HCT116 (cell line): ENCODE data around the gene PPP1R27. TPM values are rescaled to one million over a fixed set of nuclear protein-coding genes. Genes with fewer than 3 reads are reported as not detected.
A peak's percentile ranks its signal among the peaks of the same experiment; 100 is the strongest.

ENCODE experiments used
- ATAC-seq: fragments of 200-7000 bp; cut with Tn5 transposase; 2 replicates; pipeline ENCODE4 v1.9.1; 2020; ENCODE audit warnings: mild to moderate bottlenecking, moderate library complexity
- BruUV-seq: library from RNA; stranded (reverse); fragments of 400-500 nt; replicated peaks from 2 replicates; lab custom pipeline; 2021; lab: Mats Ljungman, UMichigan
- CTCF ChIA-PET: fragments of 300-600 bp; sonication (Branson Sonifier 250); formaldehyde crosslinking; loops from one replicate; lab custom pipeline; 2021; ENCODE audit warnings: antibody characterized with exemption; lab: Charles Lee
- POLR2A ChIA-PET: fragments of 300-600, 350-600 bp; sonication (Branson Sonifier 250); formaldehyde crosslinking; loops from one replicate; lab custom pipeline; 2021; ENCODE audit warnings: antibody characterized with exemption; lab: Charles Lee
- RAD21 ChIA-PET, 2 experiments: fragments of 300-600 bp; sonication (Branson Sonifier 250); formaldehyde crosslinking; loops; one replicate each; lab custom pipeline; 2023; ENCODE audit warnings: low total read pairs in 2 of 2; ENCODE audit not compliant: uncharacterized antibody in 2 of 2, unreplicated experiment in 2 of 2, low non-redundant PET in 1 of 2; lab: Charles Lee
- DNase-seq: peaks from one replicate; pipeline ENCODE4 v3.0.0-alpha.2; 2010; ENCODE audit warnings: low read depth, low spot score
- H2AFZ ChIP-seq: fragments of 200-600 bp; shearing (Covaris generic), sonication (generic); 2 replicates; pipeline ENCODE4 v1.6.1; 2017; ENCODE audit warnings: low read depth, mixed run types, mixed read lengths, antibody characterized with exemption, low read length; ENCODE audit not compliant: poor library complexity, severe bottlenecking
- H3K27ac ChIP-seq: 2 replicates; pipeline ENCODE4 v1.5.1; 2012; ENCODE audit warnings: low read depth, low read length
- H3K27me3 ChIP-seq: fragments of 200-600 bp; sonication (generic); 2 replicates; pipeline ENCODE4 v1.6.1; 2016; ENCODE audit warnings: mixed run types, low read length, mixed read lengths; ENCODE audit not compliant: insufficient read depth
- H3K36me3 ChIP-seq, 2 experiments: fragments of 200-500 bp in 1 of 2; fragments of 200-600 bp in 1 of 2; sonication (Bioruptor generic) in 1 of 2; sonication (generic) in 1 of 2; 2 replicates each; pipeline versions ENCODE4 v1.5.1 to v1.6.1; 2014 to 2016; ENCODE audit warnings: low read length in 2 of 2, inconsistent platforms in 1 of 2, mixed read lengths in 1 of 2, mixed run types in 1 of 2; ENCODE audit not compliant: insufficient read depth in 2 of 2, control insufficient read depth in 1 of 2
- H3K4me1 ChIP-seq, 2 experiments: fragments of 200-600 bp in 1 of 2; sonication (generic) in 1 of 2; 2 replicates each; pipeline versions ENCODE4 v1.5.1 to v1.6.1; 2012 to 2017; ENCODE audit warnings: low read length in 2 of 2, inconsistent platforms in 1 of 2, mild to moderate bottlenecking in 1 of 2, mixed read lengths in 1 of 2, mixed run types in 1 of 2, moderate library complexity in 1 of 2; ENCODE audit not compliant: insufficient read depth in 2 of 2, control insufficient read depth in 1 of 2
- H3K4me2 ChIP-seq: fragments of 200-600 bp; sonication (generic); 2 replicates; pipeline ENCODE4 v1.6.1; 2017; ENCODE audit warnings: mixed run types, low read length, mixed read lengths
- H3K4me3 ChIP-seq, 2 experiments: fragments of 200-600 bp in 1 of 2; sonication (generic) in 1 of 2; replicated peaks in 1 of 2; 2 replicates each; pipeline ENCODE4 v1.5.1; 2011 to 2016; ENCODE audit warnings: low read length in 2 of 2, control low read depth in 1 of 2, low read depth in 1 of 2, mild to moderate bottlenecking in 1 of 2, mixed read lengths in 1 of 2, mixed run types in 1 of 2
- H3K79me2 ChIP-seq: fragments of 200-600 bp; sonication (generic); 2 replicates; pipeline ENCODE4 v1.6.1; 2017; ENCODE audit warnings: mild to moderate bottlenecking, mixed run types, low read length, moderate library complexity, mixed read lengths; ENCODE audit not compliant: insufficient read depth
- H3K9ac ChIP-seq: fragments of 200-600 bp; sonication (generic); 2 replicates; pipeline ENCODE4 v1.6.1; 2016; ENCODE audit warnings: low read length, mixed read lengths
- H3K9me2 ChIP-seq: fragments of 200-600 bp; sonication (generic), shearing (Covaris generic); 2 replicates; pipeline ENCODE4 v1.6.1; 2017; ENCODE audit warnings: mixed run types, mild to moderate bottlenecking, moderate library complexity; ENCODE audit not compliant: insufficient read depth
- H3K9me3 ChIP-seq, 2 experiments: fragments of 200-500 bp in 1 of 2; fragments of 200-600 bp in 1 of 2; sonication (Bioruptor generic) in 1 of 2; sonication (generic) in 1 of 2; 2 replicates each; pipeline ENCODE4 v1.6.1; 2014 to 2017; ENCODE audit warnings: low read length in 2 of 2, mixed read lengths in 2 of 2, inconsistent platforms in 1 of 2, low read depth in 1 of 2, mild to moderate bottlenecking in 1 of 2, mixed run types in 1 of 2, moderate library complexity in 1 of 2; ENCODE audit not compliant: control insufficient read depth in 1 of 2, insufficient read depth in 1 of 2
- H4K20me1 ChIP-seq: fragments of 200-600 bp; sonication (generic), shearing (Covaris generic); 2 replicates; pipeline ENCODE4 v1.6.1; 2017; ENCODE audit warnings: mixed run types, mild to moderate bottlenecking, moderate library complexity; ENCODE audit not compliant: insufficient read depth
- CBX3 ChIP-seq: IDR thresholded peaks from 2 replicates; pipeline ENCODE4 v1.6.1; 2012; ENCODE audit warnings: low read depth
- CEBPB ChIP-seq: IDR thresholded peaks from 2 replicates; pipeline ENCODE4 v1.6.1; 2012; ENCODE audit warnings: low read depth
- EZH2phosphoT487 ChIP-seq: fragments of 200-600 bp; IDR thresholded peaks from 2 replicates; pipeline ENCODE4 v1.6.1; 2018; ENCODE audit warnings: antibody characterized with exemption, borderline replicate concordance
- FOSL1 ChIP-seq: IDR thresholded peaks from 2 replicates; pipeline ENCODE4 v1.6.1; 2012; ENCODE audit warnings: low read depth
- POLR2A ChIP-seq: IDR thresholded peaks from 2 replicates; pipeline ENCODE4 v1.7.0; 2011; ENCODE audit warnings: borderline replicate concordance; ENCODE audit not compliant: insufficient read depth, insufficient read length; ENCODE audit errors: extremely low read depth
- POLR2AphosphoS5 ChIP-seq: IDR thresholded peaks from 2 replicates; pipeline ENCODE4 v1.6.1; 2011; ENCODE audit warnings: mild to moderate bottlenecking, low read depth, low read length, moderate library complexity
- RAD21 ChIP-seq: IDR thresholded peaks from 2 replicates; pipeline ENCODE4 v1.6.1; 2012; ENCODE audit warnings: low read depth, mild to moderate bottlenecking
- SIN3A ChIP-seq: IDR thresholded peaks from 2 replicates; pipeline ENCODE4 v1.6.1; 2012; ENCODE audit warnings: low read depth
- SRF ChIP-seq: IDR thresholded peaks from 2 replicates; pipeline ENCODE4 v1.6.1; 2012; ENCODE audit warnings: low read depth
- TCF7L2 ChIP-seq: IDR thresholded peaks from 2 replicates; pipeline ENCODE4 v1.7.0; 2011; ENCODE audit warnings: borderline replicate concordance, inconsistent platforms; ENCODE audit not compliant: insufficient read depth, insufficient read length; ENCODE audit errors: extremely low read depth
- YY1 ChIP-seq: IDR thresholded peaks from 2 replicates; pipeline ENCODE4 v1.6.1; 2011; ENCODE audit warnings: low read length, low read depth, moderate library complexity, mild to moderate bottlenecking; ENCODE audit not compliant: insufficient replicate concordance; ENCODE audit errors: extremely low read depth
- ZFX ChIP-seq: fragments of 450-650 bp; IDR thresholded peaks from 2 replicates; pipeline ENCODE4 v1.6.1; 2017
- ZNF274 ChIP-seq: fragments of 200-500 bp; sonication (Bioruptor generic); IDR thresholded peaks from 2 replicates; pipeline ENCODE4 v1.6.1; 2014; ENCODE audit warnings: mild to moderate bottlenecking, low read depth, low read length, inconsistent platforms
- intact Hi-C: fragments of 100-400 bp; cut with micrococcal nuclease; formaldehyde crosslinking; loops from 2 replicates; pipeline ENCODE4 v1.10.0; 2022
- total RNA-seq: library from RNA; stranded (reverse); gene quantifications from one replicate; pipeline ENCODE4 v1.2.1, GENCODE V29; 2021; ENCODE audit not compliant: unreplicated experiment
- TF ChIP-seq, protein P1 (sequence below), 3 experiments: fragments of 200-600 bp in 1 of 3; sonication (generic) in 1 of 3; IDR thresholded peaks in 2 of 3; conservative IDR thresholded peaks in 1 of 3; 2 replicates each; pipeline ENCODE4 v1.5.1; 2012 to 2017; ENCODE audit warnings: low read depth in 2 of 3, low read length in 2 of 3, antibody characterized with exemption in 1 of 3, borderline replicate concordance in 1 of 3, control low read depth in 1 of 3, mild to moderate bottlenecking in 1 of 3, mixed read lengths in 1 of 3, mixed run types in 1 of 3, moderate library complexity in 1 of 3; ENCODE audit not compliant: insufficient read depth in 1 of 3
- TF ChIP-seq, protein P2 (sequence below): IDR thresholded peaks from 2 replicates; pipeline ENCODE4 v1.6.1; 2012
- TF ChIP-seq, protein P3 (sequence below): IDR thresholded peaks from 2 replicates; pipeline ENCODE4 v1.6.1; 2012; ENCODE audit warnings: low read depth
- TF ChIP-seq, protein P4 (sequence below): IDR thresholded peaks from 2 replicates; pipeline ENCODE4 v1.6.1; 2011; ENCODE audit warnings: mild to moderate bottlenecking, low read length, moderate library complexity; ENCODE audit not compliant: insufficient replicate concordance; ENCODE audit errors: extremely low read depth

PPP1R27 gene
- total RNA-seq, 1 experiment from 2014 or later = not detected

DNA sequence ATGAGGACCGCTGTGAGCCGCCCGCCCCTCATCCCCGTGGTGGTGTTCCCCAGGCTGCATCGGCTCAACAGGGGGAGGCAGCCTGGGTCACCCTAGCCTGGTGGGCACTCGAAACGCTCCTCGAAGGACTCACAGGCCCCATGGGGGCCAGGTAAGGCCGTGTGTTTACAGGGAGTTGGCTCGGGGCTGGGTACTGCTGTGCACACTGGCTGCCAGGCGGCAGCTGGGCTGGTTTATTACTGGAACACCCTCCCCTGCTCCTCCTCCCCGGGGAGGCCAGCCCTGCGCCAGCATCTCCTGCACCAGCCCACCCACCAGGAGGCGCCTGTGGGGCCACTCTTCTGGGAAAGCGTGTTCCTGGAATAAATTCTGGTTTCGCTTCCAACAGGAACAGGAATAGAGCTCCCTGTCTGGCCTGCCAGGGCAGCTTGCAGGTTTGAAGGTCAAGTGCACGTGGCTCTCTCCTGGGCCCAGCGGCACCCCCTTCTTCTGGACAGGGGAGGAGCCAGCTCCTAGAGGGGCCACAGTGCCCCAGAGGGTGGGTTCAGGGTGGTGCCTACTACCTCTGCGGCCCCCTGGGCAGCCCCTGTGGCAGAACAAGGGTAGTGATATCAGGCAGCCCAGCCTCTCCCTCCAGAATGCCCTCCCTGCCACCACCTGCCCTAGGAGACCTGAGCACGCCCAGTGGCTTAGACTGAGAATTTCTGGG, 13.1 kb downstream of the PPP1R27 start:
- 0 out of 4 replicates have a peak overlapping the region, but pooled peaks of 1 of the 2 experiments have one; percentile 6 for H3K4me3 ChIP-seq
- H3K4me1 ChIP-seq = peaks cover 23 to 28% of the 10 kb centered on the region in 2 experiments
- no peaks in the 10 kb centered on the region for H3K9me2 ChIP-seq
- H3K9me3 ChIP-seq = no peaks in the 10 kb centered on the region
- no peaks in the 10 kb centered on the region for H3K36me3 ChIP-seq
- no TSS peak for BruUV-seq
- CTCF ChIA-PET = interaction anchor here (0.7 to 1.6 kb wide), 13 partner anchors 11 to 119 kb away, joined by 3 to 10 read pairs (median 4); partner anchors contain the start of genes MCRIP1, MRPL12 and P4HB
- TF ChIP-seq, protein P1, sequence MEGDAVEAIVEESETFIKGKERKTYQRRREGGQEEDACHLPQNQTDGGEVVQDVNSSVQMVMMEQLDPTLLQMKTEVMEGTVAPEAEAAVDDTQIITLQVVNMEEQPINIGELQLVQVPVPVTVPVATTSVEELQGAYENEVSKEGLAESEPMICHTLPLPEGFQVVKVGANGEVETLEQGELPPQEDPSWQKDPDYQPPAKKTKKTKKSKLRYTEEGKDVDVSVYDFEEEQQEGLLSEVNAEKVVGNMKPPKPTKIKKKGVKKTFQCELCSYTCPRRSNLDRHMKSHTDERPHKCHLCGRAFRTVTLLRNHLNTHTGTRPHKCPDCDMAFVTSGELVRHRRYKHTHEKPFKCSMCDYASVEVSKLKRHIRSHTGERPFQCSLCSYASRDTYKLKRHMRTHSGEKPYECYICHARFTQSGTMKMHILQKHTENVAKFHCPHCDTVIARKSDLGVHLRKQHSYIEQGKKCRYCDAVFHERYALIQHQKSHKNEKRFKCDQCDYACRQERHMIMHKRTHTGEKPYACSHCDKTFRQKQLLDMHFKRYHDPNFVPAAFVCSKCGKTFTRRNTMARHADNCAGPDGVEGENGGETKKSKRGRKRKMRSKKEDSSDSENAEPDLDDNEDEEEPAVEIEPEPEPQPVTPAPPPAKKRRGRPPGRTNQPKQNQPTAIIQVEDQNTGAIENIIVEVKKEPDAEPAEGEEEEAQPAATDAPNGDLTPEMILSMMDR (IDR thresholded peaks at IDR 0.05 in 2 of 3, conservative IDR thresholded peaks at IDR 0.05 in 1 of 3; ENCODE audit: borderline replicate concordance in 1 of 3, insufficient read depth in 1 of 3, low read depth in 2 of 3, low read length in 2 of 3) = peak; percentile 78 to 94 (median 87); a peak in 5 of 6 replicates
- no peak for TF ChIP-seq CBX3
- TF ChIP-seq, protein P2, sequence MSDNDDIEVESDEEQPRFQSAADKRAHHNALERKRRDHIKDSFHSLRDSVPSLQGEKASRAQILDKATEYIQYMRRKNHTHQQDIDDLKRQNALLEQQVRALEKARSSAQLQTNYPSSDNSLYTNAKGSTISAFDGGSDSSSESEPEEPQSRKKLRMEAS = peak; percentile 67
- no peak for TF ChIP-seq EZH2phosphoT487
- no peak for TF ChIP-seq SIN3A
- no peak for TF ChIP-seq TCF7L2
- no peak for TF ChIP-seq ZNF274
- TF ChIP-seq, protein P3, sequence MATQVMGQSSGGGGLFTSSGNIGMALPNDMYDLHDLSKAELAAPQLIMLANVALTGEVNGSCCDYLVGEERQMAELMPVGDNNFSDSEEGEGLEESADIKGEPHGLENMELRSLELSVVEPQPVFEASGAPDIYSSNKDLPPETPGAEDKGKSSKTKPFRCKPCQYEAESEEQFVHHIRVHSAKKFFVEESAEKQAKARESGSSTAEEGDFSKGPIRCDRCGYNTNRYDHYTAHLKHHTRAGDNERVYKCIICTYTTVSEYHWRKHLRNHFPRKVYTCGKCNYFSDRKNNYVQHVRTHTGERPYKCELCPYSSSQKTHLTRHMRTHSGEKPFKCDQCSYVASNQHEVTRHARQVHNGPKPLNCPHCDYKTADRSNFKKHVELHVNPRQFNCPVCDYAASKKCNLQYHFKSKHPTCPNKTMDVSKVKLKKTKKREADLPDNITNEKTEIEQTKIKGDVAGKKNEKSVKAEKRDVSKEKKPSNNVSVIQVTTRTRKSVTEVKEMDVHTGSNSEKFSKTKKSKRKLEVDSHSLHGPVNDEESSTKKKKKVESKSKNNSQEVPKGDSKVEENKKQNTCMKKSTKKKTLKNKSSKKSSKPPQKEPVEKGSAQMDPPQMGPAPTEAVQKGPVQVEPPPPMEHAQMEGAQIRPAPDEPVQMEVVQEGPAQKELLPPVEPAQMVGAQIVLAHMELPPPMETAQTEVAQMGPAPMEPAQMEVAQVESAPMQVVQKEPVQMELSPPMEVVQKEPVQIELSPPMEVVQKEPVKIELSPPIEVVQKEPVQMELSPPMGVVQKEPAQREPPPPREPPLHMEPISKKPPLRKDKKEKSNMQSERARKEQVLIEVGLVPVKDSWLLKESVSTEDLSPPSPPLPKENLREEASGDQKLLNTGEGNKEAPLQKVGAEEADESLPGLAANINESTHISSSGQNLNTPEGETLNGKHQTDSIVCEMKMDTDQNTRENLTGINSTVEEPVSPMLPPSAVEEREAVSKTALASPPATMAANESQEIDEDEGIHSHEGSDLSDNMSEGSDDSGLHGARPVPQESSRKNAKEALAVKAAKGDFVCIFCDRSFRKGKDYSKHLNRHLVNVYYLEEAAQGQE = no peak
- TF ChIP-seq CEBPB = no peak
- peak; percentile 33 for TF ChIP-seq YY1
- no peak for TF ChIP-seq FOSL1
- TF ChIP-seq, protein P4, sequence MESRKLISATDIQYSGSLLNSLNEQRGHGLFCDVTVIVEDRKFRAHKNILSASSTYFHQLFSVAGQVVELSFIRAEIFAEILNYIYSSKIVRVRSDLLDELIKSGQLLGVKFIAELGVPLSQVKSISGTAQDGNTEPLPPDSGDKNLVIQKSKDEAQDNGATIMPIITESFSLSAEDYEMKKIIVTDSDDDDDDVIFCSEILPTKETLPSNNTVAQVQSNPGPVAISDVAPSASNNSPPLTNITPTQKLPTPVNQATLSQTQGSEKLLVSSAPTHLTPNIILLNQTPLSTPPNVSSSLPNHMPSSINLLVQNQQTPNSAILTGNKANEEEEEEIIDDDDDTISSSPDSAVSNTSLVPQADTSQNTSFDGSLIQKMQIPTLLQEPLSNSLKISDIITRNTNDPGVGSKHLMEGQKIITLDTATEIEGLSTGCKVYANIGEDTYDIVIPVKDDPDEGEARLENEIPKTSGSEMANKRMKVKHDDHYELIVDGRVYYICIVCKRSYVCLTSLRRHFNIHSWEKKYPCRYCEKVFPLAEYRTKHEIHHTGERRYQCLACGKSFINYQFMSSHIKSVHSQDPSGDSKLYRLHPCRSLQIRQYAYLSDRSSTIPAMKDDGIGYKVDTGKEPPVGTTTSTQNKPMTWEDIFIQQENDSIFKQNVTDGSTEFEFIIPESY = no peak
- TF ChIP-seq ZFX = no peak
- no peak for TF ChIP-seq POLR2A
- peak; percentile 73 for TF ChIP-seq RAD21
- no peak for TF ChIP-seq SRF
- peak; percentile 32; the same call in 1 of the 2 replicates for TF ChIP-seq POLR2AphosphoS5
- RAD21 ChIA-PET = interaction anchor here in 1 of 2 experiments (0.9 kb wide), 1 partner anchor 27 kb away, joined by 3 read pairs; no protein-coding TSS in a partner anchor
- H2AFZ ChIP-seq = no peak overlapping the region
- peak; percentile 40 for DNase-seq
- H3K9ac ChIP-seq = peak overlapping the region; percentile 41
- no peaks in the 10 kb centered on the region for H3K27me3 ChIP-seq
- no peaks in the 10 kb centered on the region for H4K20me1 ChIP-seq
- no peaks in the 10 kb centered on the region for H3K79me2 ChIP-seq
- POLR2A ChIA-PET = interaction anchor here (1.0 to 2.4 kb wide), 3 partner anchors 12 to 45 kb away, joined by 3 to 8 read pairs (median 5); partner anchors contain the start of gene MCRIP1
- intact Hi-C loops = no loop called here
- peak overlapping the region; percentile 61 for H3K4me2 ChIP-seq
- peak; percentile 95 for ATAC-seq
- H3K27ac ChIP-seq = peak overlapping the region; percentile 74
